Neural progenitor cell (in vitro differentiated cells): Measurements from ENCODE around the gene PACSIN3. TPM values are rescaled to one million over a fixed set of nuclear protein-coding genes. Genes with fewer than 3 reads are reported as not detected.
"Not testable (repeated sequence)": the region's sequence is repeated elsewhere in the genome, so short reads cannot be mapped to it uniquely, and the experiment has no call there.

Experiments
- DNase-seq: peaks from one replicate; pipeline ENCODE4 v3.0.0-alpha.2; 2016; ENCODE audit warnings: low spot score
- H2AFZ ChIP-seq: fragments of 200-600 bp; sonication (generic); replicated peaks from 2 replicates; pipeline ENCODE4 v1.6.1; 2016; ENCODE audit warnings: antibody characterized with exemption
- H3F3A ChIP-seq: fragments of 200-600 bp; sonication (generic); 2 replicates; pipeline ENCODE4 v1.6.1; 2016; ENCODE audit warnings: antibody characterized with exemption, low read depth
- H3K27ac ChIP-seq: fragments of 200-600 bp; sonication (generic); 2 replicates; pipeline ENCODE4 v1.5.1; 2016; ENCODE audit warnings: mild to moderate bottlenecking
- H3K27me3 ChIP-seq: fragments of 200-600 bp; sonication (generic); 2 replicates; pipeline ENCODE4 v1.6.1; 2016; ENCODE audit warnings: mild to moderate bottlenecking, moderate library complexity
- H3K36me3 ChIP-seq: fragments of 200-600 bp; sonication (generic); 2 replicates; pipeline ENCODE4 v1.5.1; 2016
- H3K4me1 ChIP-seq: fragments of 200-600 bp; sonication (generic); 2 replicates; pipeline ENCODE4 v1.6.1; 2016; ENCODE audit warnings: mixed run types
- H3K4me2 ChIP-seq: fragments of 200-600 bp; sonication (generic); 2 replicates; pipeline ENCODE4 v1.6.1; 2016
- H3K4me3 ChIP-seq: fragments of 200-600 bp; sonication (generic); 2 replicates; pipeline ENCODE4 v1.5.1; 2016
- H3K79me2 ChIP-seq: fragments of 200-600 bp; sonication (generic); 2 replicates; pipeline ENCODE4 v1.6.1; 2016; ENCODE audit warnings: low read depth
- H3K9ac ChIP-seq: fragments of 200-600 bp; sonication (generic); 2 replicates; pipeline ENCODE4 v1.6.1; 2016
- H3K9me3 ChIP-seq: fragments of 200-600 bp; sonication (generic); 2 replicates; pipeline ENCODE4 v1.5.1; 2016; ENCODE audit warnings: low read depth
- H4K20me1 ChIP-seq: fragments of 200-600 bp; sonication (generic); 2 replicates; pipeline ENCODE4 v1.6.1; 2016; ENCODE audit warnings: low read depth
- H3K27ac Mint-ChIP-seq: 3 replicates; pipeline ENCODE4 v1.8.0; 2021; ENCODE audit warnings: mixed read lengths
- H3K27me3 Mint-ChIP-seq: 2 replicates; pipeline ENCODE4 v1.8.0; 2022; ENCODE audit warnings: low read depth, mild to moderate bottlenecking, inconsistent platforms, moderate library complexity, mixed read lengths; ENCODE audit not compliant: insufficient read depth
- H3K36me3 Mint-ChIP-seq: 3 replicates; pipeline ENCODE4 v1.8.0; 2021; ENCODE audit warnings: mixed read lengths
- H3K4me1 Mint-ChIP-seq: 3 replicates; pipeline ENCODE4 v1.8.0; 2021; ENCODE audit warnings: mixed read lengths
- H3K4me3 Mint-ChIP-seq: 3 replicates; pipeline ENCODE4 v1.8.0; 2021; ENCODE audit warnings: mild to moderate bottlenecking, moderate library complexity, mixed read lengths
- H3K9me3 Mint-ChIP-seq: 3 replicates; pipeline ENCODE4 v1.8.0; 2020; ENCODE audit warnings: mixed read lengths
- EZH2 ChIP-seq: fragments of 200-600 bp; sonication (generic); IDR thresholded peaks from 2 replicates; pipeline ENCODE4 v1.6.1; 2017; ENCODE audit warnings: antibody characterized with exemption, mild to moderate bottlenecking, moderate library complexity
- EZH2phosphoT487 ChIP-seq: fragments of 200-600 bp; sonication (generic); IDR thresholded peaks from 2 replicates; pipeline ENCODE4 v1.6.1; 2017; ENCODE audit warnings: antibody characterized with exemption
- total RNA-seq: library from RNA; depleted of rRNA; stranded (reverse); fragments of >200 nt; gene quantifications from 2 replicates; pipeline ENCODE4 v1.2.3, GENCODE V29; 2015; ENCODE audit warnings: low replicate concordance
- TF ChIP-seq, protein P1 (sequence below): fragments of 200-600 bp; sonication (generic); IDR thresholded peaks from 2 replicates; pipeline ENCODE4 v1.5.1; 2017; ENCODE audit warnings: antibody characterized with exemption, mild to moderate bottlenecking

The PACSIN3 gene
- total RNA-seq, 1 donor from 2014 or later = 7.1 TPM

- DNase-seq = no peak
- Histone ChIP-seq H3K4me3 (no peak overlapping the region), H3K4me1 (peaks cover 4% of the 10 kb centered on the region), H3K27me3 (peaks cover 26% of the 10 kb centered on the region), H3F3A (peaks cover 19% of the 10 kb centered on the region), H3K36me3 (no peaks in the 10 kb centered on the region), H3K27ac (no peak overlapping the region), H2AFZ (no peak overlapping the region), H4K20me1 (no peaks in the 10 kb centered on the region), H3K9ac (no peak overlapping the region), H3K9me3 (no peaks in the 10 kb centered on the region), H3K4me2 (no peak overlapping the region), H3K79me2 (no peaks in the 10 kb centered on the region)
- H3K4me3 Mint-ChIP-seq = no peak overlapping the region
- H3K27me3 Mint-ChIP-seq = peaks cover 36% of the 10 kb centered on the region
- no peaks in the 10 kb centered on the region for H3K36me3 Mint-ChIP-seq
- no peaks in the 10 kb centered on the region for H3K9me3 Mint-ChIP-seq
- H3K4me1 Mint-ChIP-seq = peaks cover 22% of the 10 kb centered on the region
- H3K27ac Mint-ChIP-seq = no peak overlapping the region
- TF ChIP-seq EZH2phosphoT487 (no peak), EZH2 (no peak)
- TF ChIP-seq, protein P1, sequence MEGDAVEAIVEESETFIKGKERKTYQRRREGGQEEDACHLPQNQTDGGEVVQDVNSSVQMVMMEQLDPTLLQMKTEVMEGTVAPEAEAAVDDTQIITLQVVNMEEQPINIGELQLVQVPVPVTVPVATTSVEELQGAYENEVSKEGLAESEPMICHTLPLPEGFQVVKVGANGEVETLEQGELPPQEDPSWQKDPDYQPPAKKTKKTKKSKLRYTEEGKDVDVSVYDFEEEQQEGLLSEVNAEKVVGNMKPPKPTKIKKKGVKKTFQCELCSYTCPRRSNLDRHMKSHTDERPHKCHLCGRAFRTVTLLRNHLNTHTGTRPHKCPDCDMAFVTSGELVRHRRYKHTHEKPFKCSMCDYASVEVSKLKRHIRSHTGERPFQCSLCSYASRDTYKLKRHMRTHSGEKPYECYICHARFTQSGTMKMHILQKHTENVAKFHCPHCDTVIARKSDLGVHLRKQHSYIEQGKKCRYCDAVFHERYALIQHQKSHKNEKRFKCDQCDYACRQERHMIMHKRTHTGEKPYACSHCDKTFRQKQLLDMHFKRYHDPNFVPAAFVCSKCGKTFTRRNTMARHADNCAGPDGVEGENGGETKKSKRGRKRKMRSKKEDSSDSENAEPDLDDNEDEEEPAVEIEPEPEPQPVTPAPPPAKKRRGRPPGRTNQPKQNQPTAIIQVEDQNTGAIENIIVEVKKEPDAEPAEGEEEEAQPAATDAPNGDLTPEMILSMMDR = no peak
These were observed 5.9 kb upstream of the PACSIN3 start for GRCh38 chr11:47192111-47192510.

DNA sequence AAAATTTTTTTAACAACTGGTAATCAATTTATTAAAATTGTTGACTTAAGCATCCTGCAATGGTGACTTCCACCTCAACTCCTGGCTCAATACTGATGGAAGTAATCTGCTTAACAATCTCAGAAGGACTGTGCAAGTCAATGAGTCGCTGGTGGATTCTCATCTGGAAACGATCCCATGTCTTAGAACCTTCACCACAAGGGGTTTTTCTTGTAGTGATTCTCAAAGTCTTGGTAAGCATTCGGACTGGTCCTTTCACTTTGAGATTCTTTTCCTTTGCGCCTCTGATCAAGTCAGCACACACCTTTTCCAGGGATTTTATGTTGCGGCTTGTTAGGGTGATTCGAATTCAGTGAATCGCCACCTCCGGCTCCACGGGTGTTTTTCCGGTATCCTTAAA lies 4.9 kb upstream of the PACSIN3 start:
- not testable (repeated sequence) for H3K27ac Mint-ChIP-seq, H3K36me3 ChIP-seq, H3K27ac ChIP-seq, H4K20me1 ChIP-seq, DNase-seq, H3K79me2 ChIP-seq, H3K9me3 Mint-ChIP-seq, H3K4me1 ChIP-seq, H3K4me2 ChIP-seq, H3K9ac ChIP-seq, H3K36me3 Mint-ChIP-seq, H3K9me3 ChIP-seq, H2AFZ ChIP-seq, H3K4me3 Mint-ChIP-seq, H3K4me3 ChIP-seq
- H3K27me3 ChIP-seq = peaks cover 35% of the 10 kb centered on the region
- H3F3A ChIP-seq = peaks cover 26% of the 10 kb centered on the region
- H3K27me3 Mint-ChIP-seq = peaks cover 41% of the 10 kb centered on the region
- H3K4me1 Mint-ChIP-seq = peaks cover 26% of the 10 kb centered on the region

DNA sequence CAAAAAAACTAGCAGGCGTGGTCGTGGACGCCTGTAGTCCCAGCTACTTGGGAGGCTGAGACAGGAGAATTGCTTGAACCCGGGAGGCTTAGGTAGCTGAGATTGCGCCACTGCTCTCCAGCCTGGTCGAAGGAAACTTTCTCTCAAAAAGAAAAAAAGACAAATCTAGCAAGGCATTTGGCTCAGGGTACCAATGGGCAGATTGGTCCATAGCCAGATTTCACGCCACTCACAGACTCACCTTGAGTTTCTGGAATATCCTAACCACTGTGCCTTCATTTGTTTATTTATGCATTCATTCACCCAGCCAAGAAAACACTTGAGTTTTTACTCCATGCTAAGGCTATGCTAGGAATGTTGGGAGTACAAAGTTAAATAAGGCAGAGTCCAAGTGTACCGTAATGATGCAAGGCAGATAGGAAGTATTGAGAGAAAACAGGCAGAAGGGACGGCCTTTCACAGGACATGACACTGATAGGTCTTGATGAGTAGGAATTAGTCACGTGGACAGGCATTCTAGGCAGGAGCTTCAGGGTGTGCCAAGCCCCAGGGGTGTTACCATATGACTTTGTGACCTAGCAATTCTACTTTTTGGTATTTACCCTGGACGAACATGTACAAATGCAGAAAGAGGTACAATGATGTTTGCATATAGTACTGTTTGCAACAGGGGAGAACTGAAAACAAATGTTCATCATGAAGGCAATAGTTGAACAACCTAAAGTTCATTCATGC lies 3.0 kb upstream of the PACSIN3 start:
- TF ChIP-seq, protein P1 = no peak
- TF ChIP-seq EZH2phosphoT487 (no peak), EZH2 (no peak)

GRCh38 chr11:47188259-47188658 lies 2.0 kb upstream of the PACSIN3 start:
- DNase-seq = no peak
- Mint-ChIP-seq H3K27ac (no peak overlapping the region), H3K4me3 (peak overlapping the region; percentile 46), H3K36me3 (no peaks in the 10 kb centered on the region), H3K9me3 (no peaks in the 10 kb centered on the region), H3K27me3 (peaks cover 50% of the 10 kb centered on the region), H3K4me1 (peaks cover 14% of the 10 kb centered on the region)
- Histone ChIP-seq H2AFZ (no peak overlapping the region), H3K36me3 (no peaks in the 10 kb centered on the region), H3K4me2 (peak overlapping the region; percentile 83), H3K9me3 (no peaks in the 10 kb centered on the region), H3K4me1 (peaks cover 20% of the 10 kb centered on the region), H3K27ac (no peak overlapping the region), H3F3A (peaks cover 43% of the 10 kb centered on the region), H3K27me3 (peaks cover 47% of the 10 kb centered on the region), H3K79me2 (no peaks in the 10 kb centered on the region), H4K20me1 (no peaks in the 10 kb centered on the region), H3K4me3 (no peak overlapping the region), H3K9ac (no peak overlapping the region)
- TF ChIP-seq EZH2 (no peak), EZH2phosphoT487 (no peak)
- TF ChIP-seq, protein P1 = no peak

More for the DNA sequence above, 3.0 kb upstream of the PACSIN3 start:
- Mint-ChIP-seq H3K4me1 (peaks cover 21% of the 10 kb centered on the region), H3K36me3 (no peaks in the 10 kb centered on the region), H3K27me3 (peaks cover 49% of the 10 kb centered on the region), H3K4me3 (no peak overlapping the region), H3K9me3 (no peaks in the 10 kb centered on the region), H3K27ac (no peak overlapping the region)
- H3K4me1 ChIP-seq = peaks cover 20% of the 10 kb centered on the region
- H3K36me3 ChIP-seq = no peaks in the 10 kb centered on the region
- H4K20me1 ChIP-seq = no peaks in the 10 kb centered on the region
- H3F3A ChIP-seq = peaks cover 40% of the 10 kb centered on the region
- no peaks in the 10 kb centered on the region for H3K79me2 ChIP-seq
- no peak overlapping the region for H3K27ac ChIP-seq
- H2AFZ ChIP-seq = no peak overlapping the region
- no peak overlapping the region for H3K9ac ChIP-seq
- no peak overlapping the region for H3K4me3 ChIP-seq
- no peak overlapping the region for H3K4me2 ChIP-seq
- no peaks in the 10 kb centered on the region for H3K9me3 ChIP-seq
- DNase-seq = no peak
- H3K27me3 ChIP-seq = peaks cover 47% of the 10 kb centered on the region
